GM12875 (cell line): ENCODE results near the gene FGF1.

Experiments used
- H3K4me3 ChIP-seq: one replicate; pipeline ENCODE4 v1.5.1; 2011; ENCODE audit warnings: low read depth, low read length, control low read depth
- TF ChIP-seq, protein P1 (sequence below): IDR thresholded peaks from 2 replicates; pipeline ENCODE4 v1.5.1; 2011; ENCODE audit warnings: low read depth, mild to moderate bottlenecking, control low read depth, inconsistent platforms, low read length, moderate library complexity, borderline replicate concordance; ENCODE audit not compliant: insufficient read depth

The FGF1 gene

DNA sequence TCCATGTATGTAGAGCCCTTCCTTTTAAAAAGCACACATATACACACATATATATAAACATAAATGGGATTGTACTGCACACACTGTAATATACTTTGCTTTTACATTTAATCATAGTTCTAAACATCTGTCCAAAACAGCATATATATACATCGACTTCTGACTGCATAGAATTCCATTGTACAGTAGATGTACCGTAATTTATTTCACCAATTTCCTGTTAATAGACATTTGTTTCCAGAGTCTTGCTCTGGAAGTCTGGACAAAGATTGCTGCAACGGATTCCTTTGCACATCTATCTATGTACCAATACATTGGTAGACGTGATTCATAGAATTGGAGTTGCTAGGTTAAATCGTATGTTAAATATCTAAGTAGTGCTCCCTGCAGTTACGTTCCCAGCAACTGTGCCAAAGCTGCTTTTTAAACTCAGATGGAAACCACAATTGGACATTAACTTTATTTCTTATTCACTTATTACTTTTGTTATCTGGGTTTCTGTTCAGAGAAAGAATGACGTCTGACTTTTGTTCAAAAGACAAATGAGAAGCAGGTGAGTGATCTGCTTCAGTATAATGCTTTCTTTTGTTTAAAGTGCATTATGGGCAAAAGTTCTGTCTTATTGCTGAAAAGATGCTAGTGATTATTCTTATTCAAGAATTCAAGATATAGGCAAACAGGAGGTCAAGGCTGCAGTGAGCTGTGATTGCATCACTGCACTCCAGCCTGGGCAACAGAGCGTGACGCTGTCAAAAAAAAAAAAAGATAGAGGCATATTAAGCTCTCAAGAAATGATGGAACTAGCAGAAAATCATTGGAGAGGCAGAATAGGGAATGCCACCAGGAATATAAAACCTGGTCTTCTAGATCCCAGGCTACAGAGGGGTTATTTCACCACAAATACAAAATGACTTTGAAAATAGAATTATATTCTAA lies 138.2 kb downstream of the FGF1 start:
- TF ChIP-seq, protein P1, sequence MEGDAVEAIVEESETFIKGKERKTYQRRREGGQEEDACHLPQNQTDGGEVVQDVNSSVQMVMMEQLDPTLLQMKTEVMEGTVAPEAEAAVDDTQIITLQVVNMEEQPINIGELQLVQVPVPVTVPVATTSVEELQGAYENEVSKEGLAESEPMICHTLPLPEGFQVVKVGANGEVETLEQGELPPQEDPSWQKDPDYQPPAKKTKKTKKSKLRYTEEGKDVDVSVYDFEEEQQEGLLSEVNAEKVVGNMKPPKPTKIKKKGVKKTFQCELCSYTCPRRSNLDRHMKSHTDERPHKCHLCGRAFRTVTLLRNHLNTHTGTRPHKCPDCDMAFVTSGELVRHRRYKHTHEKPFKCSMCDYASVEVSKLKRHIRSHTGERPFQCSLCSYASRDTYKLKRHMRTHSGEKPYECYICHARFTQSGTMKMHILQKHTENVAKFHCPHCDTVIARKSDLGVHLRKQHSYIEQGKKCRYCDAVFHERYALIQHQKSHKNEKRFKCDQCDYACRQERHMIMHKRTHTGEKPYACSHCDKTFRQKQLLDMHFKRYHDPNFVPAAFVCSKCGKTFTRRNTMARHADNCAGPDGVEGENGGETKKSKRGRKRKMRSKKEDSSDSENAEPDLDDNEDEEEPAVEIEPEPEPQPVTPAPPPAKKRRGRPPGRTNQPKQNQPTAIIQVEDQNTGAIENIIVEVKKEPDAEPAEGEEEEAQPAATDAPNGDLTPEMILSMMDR: no peak
- H3K4me3 ChIP-seq: no peak overlapping the region

DNA sequence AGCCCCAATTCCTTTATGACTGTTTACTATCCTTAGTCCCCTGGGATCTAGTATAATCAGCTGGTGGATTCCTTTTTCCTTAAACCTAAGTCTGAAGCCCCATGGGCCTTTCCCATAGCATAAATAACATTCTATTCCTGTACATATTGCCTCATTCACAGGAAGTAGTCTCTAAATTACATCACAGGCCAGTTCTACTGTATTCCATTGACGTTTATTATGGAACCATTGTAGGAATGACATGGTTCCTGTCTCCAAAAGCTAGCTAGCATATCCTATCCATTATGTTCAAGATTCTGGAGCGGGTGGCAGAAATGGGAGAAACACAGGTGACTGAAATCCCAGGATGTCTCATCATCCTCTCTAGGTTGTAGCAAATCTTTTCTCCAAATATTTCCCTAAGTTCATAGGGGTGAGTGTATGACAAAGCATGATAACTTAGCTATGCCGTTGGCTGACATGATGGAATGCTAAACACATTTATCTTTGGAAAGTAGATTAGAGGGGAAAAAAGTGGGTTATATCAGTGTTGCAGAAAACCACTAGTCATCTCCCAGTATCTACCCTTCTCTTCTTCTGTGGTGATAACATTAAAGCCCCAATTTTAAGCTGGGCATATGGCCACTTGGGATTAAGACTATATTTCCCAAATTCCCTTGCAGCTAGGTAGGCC lies 140.1 kb downstream of the FGF1 start:
- H3K4me3 ChIP-seq: no peak overlapping the region
- TF ChIP-seq, protein P1: no peak

DNA sequence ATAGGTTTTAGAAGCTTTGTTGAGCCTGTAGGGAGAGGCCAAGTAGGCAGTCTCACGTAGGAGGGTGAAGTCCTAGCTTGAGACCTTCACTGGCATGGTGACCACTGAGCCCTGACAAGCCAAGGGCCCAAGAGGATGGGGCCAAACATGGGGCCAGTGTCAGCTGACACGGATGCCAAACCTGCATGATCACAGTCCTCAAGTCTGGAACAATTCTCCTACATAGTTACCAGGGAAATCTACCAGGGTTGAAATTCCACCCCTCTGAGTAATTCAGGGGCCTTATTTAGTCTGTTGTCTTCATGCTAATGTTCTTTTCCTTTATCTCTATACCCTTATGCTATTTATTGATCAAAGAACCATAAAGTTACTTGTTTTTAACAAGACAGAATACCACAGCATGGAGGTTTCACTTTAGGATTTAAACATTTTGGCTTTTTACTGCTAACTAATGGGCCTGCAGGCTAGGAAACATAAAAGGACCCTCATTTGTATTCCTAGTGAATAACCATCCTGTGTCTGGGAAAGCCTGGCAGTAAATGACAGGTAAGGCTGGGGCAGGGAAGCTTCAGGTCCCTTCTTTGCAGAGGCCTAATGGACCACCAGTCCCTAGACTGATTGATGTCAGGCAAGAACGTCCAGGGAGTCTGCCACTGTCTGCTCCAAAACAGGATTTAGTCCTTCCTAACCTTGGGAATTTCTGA lies 140.8 kb downstream of the FGF1 start:
- H3K4me3 ChIP-seq: no peak overlapping the region
- TF ChIP-seq, protein P1: no peak

DNA sequence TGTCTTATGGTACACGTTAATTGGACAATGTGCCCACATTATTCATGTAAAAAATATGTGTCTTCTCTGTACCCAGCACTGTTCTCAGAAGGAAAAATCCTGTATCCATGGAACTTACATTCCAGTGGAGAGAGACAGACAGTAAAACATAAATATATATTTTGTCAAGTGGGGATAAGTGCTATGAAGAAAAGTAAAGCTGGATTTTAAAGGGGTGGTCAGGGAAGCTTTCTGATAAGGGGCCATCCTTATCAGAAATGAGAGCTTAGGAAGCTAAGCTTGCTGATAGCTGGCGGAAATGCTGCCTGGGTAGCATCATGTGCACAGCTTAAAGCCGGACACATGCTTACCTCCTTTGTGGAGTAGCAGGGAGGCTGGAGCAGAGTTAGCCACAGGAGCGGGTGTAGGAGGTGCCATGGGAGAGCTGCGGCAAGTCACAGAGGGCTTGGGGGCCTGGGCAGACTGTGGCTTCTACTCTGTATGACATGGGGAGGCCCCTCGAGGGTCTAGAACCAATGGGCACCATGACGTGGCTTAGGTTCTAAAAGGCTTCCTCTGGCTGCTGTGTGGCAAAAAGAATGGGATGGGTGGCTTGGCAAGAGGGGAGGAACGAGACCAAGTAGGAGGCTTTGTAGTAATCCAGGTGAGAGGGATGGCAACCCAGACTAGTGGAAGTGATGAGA lies 141.7 kb downstream of the FGF1 start:
- TF ChIP-seq, protein P1: no peak
- no peak overlapping the region for H3K4me3 ChIP-seq

DNA sequence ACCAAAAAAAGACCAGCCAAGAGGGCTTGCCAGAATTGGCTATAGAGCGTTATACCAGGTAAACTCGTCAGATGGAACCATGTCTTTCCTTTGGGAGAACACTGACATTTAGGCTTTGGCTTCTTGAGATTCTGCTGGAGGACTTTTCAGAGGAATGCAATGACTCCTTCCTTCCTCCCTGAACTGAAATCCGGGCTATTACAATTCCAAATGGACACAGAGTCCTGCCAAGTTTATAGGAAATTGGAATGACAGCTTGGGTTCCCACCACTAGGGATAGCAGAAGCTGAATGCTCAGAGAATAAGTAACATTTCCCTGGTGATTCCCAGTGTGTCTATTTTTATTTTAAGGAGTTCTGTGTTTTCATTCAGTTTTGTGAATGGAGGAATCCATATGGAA lies 143.0 kb downstream of the FGF1 start:
- no peak overlapping the region for H3K4me3 ChIP-seq
- TF ChIP-seq, protein P1: no peak
